ENCODE measurements around the gene SPTAN1.

Gene SPTAN1

DNA sequence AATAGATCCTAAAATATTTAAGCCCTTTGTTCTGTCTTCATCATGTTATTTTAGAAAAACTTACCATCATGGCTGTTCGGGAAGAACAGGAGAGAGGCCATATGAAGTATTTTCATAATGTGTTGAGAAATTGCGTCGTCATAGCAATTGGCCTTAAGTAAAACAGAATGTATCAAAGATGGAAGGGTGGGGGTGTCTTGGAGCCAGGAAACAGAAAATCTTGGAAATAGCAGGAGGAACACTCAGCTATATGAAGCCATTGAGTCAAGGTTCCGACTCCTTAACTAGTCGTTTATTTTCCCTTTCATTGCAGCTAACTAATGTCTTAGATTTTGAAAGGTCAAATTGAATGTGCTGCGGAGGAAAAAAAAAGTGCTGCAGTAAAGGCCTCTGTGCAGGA lies 1.3 kb downstream of the SPTAN1 start:
- Histone ChIP-seq H3K27ac (ENCODE audit: poor library complexity, severe bottlenecking) (peak overlapping the region; percentile 75), H3K27me3 (ENCODE audit: insufficient read depth, poor library complexity, severe bottlenecking) (no peaks in the 10 kb centered on the region), H3K4me3 (ENCODE audit: severe bottlenecking) (peak overlapping the region; percentile 85), H3K4me1 (ENCODE audit: insufficient read depth, poor library complexity, severe bottlenecking) (peaks cover 39% of the 10 kb centered on the region), H3K36me3 (ENCODE audit: low read depth) (no peaks in the 10 kb centered on the region), H3K9me3 (ENCODE audit: severe bottlenecking) (no peaks in the 10 kb centered on the region)
- TF ChIP-seq, protein P1, sequence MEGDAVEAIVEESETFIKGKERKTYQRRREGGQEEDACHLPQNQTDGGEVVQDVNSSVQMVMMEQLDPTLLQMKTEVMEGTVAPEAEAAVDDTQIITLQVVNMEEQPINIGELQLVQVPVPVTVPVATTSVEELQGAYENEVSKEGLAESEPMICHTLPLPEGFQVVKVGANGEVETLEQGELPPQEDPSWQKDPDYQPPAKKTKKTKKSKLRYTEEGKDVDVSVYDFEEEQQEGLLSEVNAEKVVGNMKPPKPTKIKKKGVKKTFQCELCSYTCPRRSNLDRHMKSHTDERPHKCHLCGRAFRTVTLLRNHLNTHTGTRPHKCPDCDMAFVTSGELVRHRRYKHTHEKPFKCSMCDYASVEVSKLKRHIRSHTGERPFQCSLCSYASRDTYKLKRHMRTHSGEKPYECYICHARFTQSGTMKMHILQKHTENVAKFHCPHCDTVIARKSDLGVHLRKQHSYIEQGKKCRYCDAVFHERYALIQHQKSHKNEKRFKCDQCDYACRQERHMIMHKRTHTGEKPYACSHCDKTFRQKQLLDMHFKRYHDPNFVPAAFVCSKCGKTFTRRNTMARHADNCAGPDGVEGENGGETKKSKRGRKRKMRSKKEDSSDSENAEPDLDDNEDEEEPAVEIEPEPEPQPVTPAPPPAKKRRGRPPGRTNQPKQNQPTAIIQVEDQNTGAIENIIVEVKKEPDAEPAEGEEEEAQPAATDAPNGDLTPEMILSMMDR (IDR thresholded peaks at IDR 0.05; ENCODE audit: poor library complexity, severe bottlenecking) = no peak
- ATAC-seq (ENCODE audit: low read depth) (no peak), DNase-seq (ENCODE audit: low spot score) (no peak)

- Histone ChIP-seq H3K36me3 (ENCODE audit: low read depth) (peaks cover 3% of the 10 kb centered on the region), H3K4me1 (ENCODE audit: insufficient read depth, poor library complexity, severe bottlenecking) (peaks cover 45% of the 10 kb centered on the region), H3K27ac (ENCODE audit: poor library complexity, severe bottlenecking) (peak overlapping the region; percentile 75), H3K4me3 (ENCODE audit: severe bottlenecking) (peak overlapping the region; percentile 85), H3K27me3 (ENCODE audit: insufficient read depth, poor library complexity, severe bottlenecking) (no peaks in the 10 kb centered on the region), H3K9me3 (ENCODE audit: severe bottlenecking) (no peaks in the 10 kb centered on the region)
- TF ChIP-seq, protein P1 (IDR thresholded peaks at IDR 0.05; ENCODE audit: poor library complexity, severe bottlenecking) = no peak
- ATAC-seq (ENCODE audit: low read depth) = peak; percentile 73
- DNase-seq (ENCODE audit: low spot score) = peak; percentile 78
These were observed 1.9 kb downstream of the SPTAN1 start for GRCh38 chr9:128554155-128554862.

DNA sequence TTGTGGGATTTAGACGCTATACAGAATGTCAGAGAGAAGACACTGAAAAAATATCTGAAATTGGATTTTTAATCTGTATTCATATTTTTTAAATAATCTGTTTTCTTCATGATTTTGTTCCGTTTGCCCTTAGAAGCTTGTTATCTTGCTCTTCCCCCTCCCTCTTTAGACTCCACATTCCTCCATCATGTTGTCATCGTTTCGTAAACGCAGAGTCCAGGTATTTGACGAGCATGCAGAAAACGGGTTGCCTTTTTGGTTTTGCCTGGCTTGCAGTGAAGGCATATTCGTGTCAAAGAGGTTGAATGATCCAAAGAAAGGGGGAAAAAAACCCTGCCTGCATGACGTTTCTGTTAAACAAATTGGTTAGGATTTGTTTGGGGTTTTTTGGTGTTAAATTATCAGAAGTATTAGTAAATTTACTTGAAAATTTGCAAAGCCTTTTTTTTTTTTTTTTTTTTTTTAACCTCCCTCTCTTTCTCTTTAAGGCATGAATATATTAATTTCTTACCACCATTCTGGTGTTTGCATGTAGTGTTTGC lies 2.9 kb downstream of the SPTAN1 start:
- H3K36me3 ChIP-seq (ENCODE audit: low read depth) = peaks cover 7% of the 10 kb centered on the region
- H3K9me3 ChIP-seq (ENCODE audit: severe bottlenecking) = no peaks in the 10 kb centered on the region
- peak overlapping the region; percentile 75 for H3K27ac ChIP-seq (ENCODE audit: poor library complexity, severe bottlenecking)
- H3K27me3 ChIP-seq (ENCODE audit: insufficient read depth, poor library complexity, severe bottlenecking) = no peaks in the 10 kb centered on the region
- no peak overlapping the region for H3K4me3 ChIP-seq (ENCODE audit: severe bottlenecking)
- ATAC-seq (ENCODE audit: low read depth) = peak; percentile 38
- H3K4me1 ChIP-seq (ENCODE audit: insufficient read depth, poor library complexity, severe bottlenecking) = peaks cover 46% of the 10 kb centered on the region
- TF ChIP-seq, protein P1 (IDR thresholded peaks at IDR 0.05; ENCODE audit: poor library complexity, severe bottlenecking) = no peak
- DNase-seq (ENCODE audit: low spot score) = no peak

- H3K9me3 ChIP-seq (ENCODE audit: severe bottlenecking) = no peaks in the 10 kb centered on the region
- no peak for DNase-seq (ENCODE audit: low spot score)
- peaks cover 46% of the 10 kb centered on the region for H3K4me1 ChIP-seq (ENCODE audit: insufficient read depth, poor library complexity, severe bottlenecking)
- peaks cover 7% of the 10 kb centered on the region for H3K36me3 ChIP-seq (ENCODE audit: low read depth)
- no peaks in the 10 kb centered on the region for H3K27me3 ChIP-seq (ENCODE audit: insufficient read depth, poor library complexity, severe bottlenecking)
- TF ChIP-seq, protein P1 (IDR thresholded peaks at IDR 0.05; ENCODE audit: poor library complexity, severe bottlenecking) = no peak
- no peak for ATAC-seq (ENCODE audit: low read depth)
- H3K27ac ChIP-seq (ENCODE audit: poor library complexity, severe bottlenecking) = peak overlapping the region; percentile 75
- no peak overlapping the region for H3K4me3 ChIP-seq (ENCODE audit: severe bottlenecking)
These were observed 3.9 kb downstream of the SPTAN1 start for GRCh38 chr9:128556276-128556675.

Measured in RWPE2 (cell line).